Measurements from ENCODE around the gene RIPOR2.

The RIPOR2 gene

DNA sequence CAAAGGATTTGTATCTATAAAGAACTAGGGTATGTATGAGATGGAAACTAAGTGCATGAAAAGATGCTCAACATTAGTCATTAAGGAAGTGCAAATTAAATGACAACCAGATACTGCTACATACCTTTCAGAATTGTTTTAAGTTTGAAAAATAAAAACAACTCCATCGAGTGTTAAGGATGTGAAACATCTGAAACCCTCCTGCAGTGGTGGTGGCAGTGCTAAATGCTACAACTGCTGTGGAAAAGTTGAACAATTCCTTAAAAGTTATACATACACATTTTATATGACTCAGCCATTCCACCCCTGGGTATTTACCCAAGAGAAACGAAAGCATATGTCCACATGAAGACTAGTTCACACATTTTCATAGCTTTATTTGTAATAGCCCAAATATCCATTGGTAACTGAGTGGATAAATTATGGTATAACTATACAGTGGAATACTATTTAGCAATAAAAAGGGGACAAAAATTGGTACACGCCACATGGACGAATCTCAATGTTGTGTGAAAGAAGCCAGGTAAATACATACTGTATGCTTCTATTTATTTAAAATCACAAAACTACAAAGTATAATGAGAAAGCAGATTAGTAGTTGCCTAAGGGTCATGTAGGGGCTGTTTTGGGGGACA, 147.6 kb downstream of the RIPOR2 start:
- no peak for DNase-seq (ENCODE audit: low read depth)
- no peak for TF ChIP-seq CTCF (IDR thresholded peaks at IDR 0.05; ENCODE audit: insufficient read depth, low read depth, low read length, missing control alignments)
- no peak overlapping the region for H3K4me3 ChIP-seq (ENCODE audit: low read depth, low read length)

DNA sequence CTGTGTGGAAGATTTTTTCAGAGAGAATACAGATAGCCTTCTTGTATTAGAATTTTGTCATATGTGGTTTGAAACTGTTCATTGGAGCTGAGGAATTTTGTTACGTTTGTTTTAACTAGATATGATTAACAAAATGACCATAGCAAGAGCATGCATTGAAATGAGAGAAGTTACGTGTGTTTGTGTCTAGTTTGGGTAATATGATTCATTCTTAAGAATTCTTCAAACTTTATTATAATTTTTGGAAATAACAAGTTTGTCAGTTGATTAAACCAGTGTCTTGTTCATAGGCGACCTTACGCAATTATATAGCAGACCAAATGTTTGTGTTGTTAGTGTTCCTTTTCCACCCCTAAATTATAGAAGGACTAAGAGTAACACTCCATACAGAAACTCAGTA, 155.6 kb downstream of the RIPOR2 start:
- no peak for TF ChIP-seq CTCF (IDR thresholded peaks at IDR 0.05; ENCODE audit: insufficient read depth, low read depth, low read length, missing control alignments)
- no peak for DNase-seq (ENCODE audit: low read depth)
- no peak overlapping the region for H3K4me3 ChIP-seq (ENCODE audit: low read depth, low read length)

DNA sequence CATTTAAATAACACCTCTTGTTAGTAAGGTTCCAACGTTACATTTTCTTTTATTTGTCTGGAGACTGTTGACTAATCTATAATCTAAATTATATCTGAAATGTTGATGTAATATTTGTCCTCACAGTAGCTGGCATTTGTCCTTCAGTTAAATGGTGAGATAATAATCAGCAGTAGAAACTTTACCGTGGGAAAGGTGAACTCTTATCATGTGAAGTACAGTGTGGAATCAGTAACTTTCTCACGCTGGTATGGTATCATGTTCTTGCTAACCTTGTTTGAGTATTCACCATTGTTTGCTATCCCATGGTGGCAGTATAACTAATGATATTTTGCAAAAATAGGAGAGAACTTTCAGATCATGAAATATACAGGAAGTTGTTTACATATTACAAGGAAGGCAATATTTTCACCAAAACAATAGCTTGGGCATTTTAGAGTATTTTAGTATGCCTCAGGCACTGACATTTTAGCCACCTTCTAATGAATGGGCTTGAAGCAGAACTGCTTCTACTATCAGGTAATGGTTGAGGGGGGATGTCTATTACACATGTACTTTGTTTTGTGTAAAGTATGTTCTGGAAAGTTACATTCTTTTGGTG, 156.2 kb downstream of the RIPOR2 start:
- peak; percentile 77 for DNase-seq (ENCODE audit: low read depth)
- no peak for TF ChIP-seq CTCF (IDR thresholded peaks at IDR 0.05; ENCODE audit: insufficient read depth, low read depth, low read length, missing control alignments)
- H3K4me3 ChIP-seq (ENCODE audit: low read depth, low read length): no peak overlapping the region

DNA sequence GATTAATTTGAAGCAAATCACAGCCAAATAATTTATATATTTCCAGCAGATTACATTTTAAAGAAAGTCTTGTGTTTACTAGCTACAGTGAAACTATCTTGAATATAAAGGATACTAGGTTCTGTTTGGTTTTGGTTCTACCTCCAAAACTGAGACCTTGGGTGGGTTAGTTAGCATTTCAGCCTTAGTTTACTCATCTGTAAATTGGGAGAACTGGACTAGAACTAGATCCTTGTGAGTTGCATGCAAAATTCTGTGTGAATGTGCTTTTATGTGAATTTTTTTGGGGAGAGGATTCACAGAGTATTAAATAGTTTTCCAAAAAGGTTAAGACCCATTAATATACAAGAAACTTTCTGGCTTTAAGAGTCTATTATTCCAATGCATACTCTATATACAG, 156.9 kb downstream of the RIPOR2 start:
- TF ChIP-seq CTCF (IDR thresholded peaks at IDR 0.05; ENCODE audit: insufficient read depth, low read depth, low read length, missing control alignments): no peak
- no peak for DNase-seq (ENCODE audit: low read depth)
- peak overlapping the region; percentile 18; the same call in 1 of the 2 replicates for H3K4me3 ChIP-seq (ENCODE audit: low read depth, low read length)

- no peak for DNase-seq (ENCODE audit: low read depth)
- no peak for TF ChIP-seq CTCF (IDR thresholded peaks at IDR 0.05; ENCODE audit: insufficient read depth, low read depth, low read length, missing control alignments)
Observed at GRCh38 chr6:24778121-24778520, 157.6 kb downstream of the RIPOR2 start.

DNA sequence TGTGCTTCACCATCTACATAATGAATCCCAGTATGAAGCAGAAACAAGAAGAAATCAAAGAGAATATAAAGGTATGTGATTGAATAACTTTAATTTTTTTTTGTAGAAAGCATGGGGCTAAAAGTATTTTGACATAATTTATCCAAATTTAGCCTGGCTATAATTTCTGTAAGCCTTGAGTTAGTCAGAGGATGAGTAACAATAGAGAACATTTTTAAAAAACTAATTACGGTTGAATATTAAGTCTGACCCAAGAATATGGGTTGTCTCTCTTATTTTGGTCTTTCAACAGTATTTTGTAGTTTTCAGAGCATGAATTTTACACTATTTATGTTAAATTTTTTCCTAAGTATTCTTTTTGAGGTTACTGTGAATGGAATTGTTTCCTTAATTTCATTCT, 158.5 kb downstream of the RIPOR2 start:
- no peak for DNase-seq (ENCODE audit: low read depth)
- H3K4me3 ChIP-seq (ENCODE audit: low read depth, low read length): peak overlapping the region; percentile 72
- no peak for TF ChIP-seq CTCF (IDR thresholded peaks at IDR 0.05; ENCODE audit: insufficient read depth, low read depth, low read length, missing control alignments)

More at GRCh38 chr6:24778121-24778520, 157.6 kb downstream of the RIPOR2 start:
- H3K4me3 ChIP-seq (ENCODE audit: low read depth, low read length): peak overlapping the region; percentile 72; the same call in 1 of the 2 replicates
